ENCODE data around the gene PPP2R2C.

PPP2R2C gene

GRCh38 chr4:6342530-6343293 lies 129.7 kb downstream of the PPP2R2C start:
- Histone ChIP-seq H3K27me3 (ENCODE audit: insufficient read depth, poor library complexity, severe bottlenecking) (peaks cover 20% of the 10 kb centered on the region), H3K4me3 (replicated peaks; ENCODE audit: insufficient read depth, low read length) (no peak overlapping the region), H3K27ac (replicated peaks) (no peak overlapping the region)
- DNase-seq (ENCODE audit: low read depth in 1 of 2, low spot score in 1 of 2): no peak
- no peak for TF ChIP-seq CTCF (IDR thresholded peaks at IDR 0.05; ENCODE audit: insufficient read depth, low read length)
- no peak for TF ChIP-seq POLR2AphosphoS5 (IDR thresholded peaks at IDR 0.05; ENCODE audit: low read depth)

GRCh38 chr4:6341696-6342095 lies 130.7 kb downstream of the PPP2R2C start:
- DNase-seq (ENCODE audit: low read depth in 1 of 2, low spot score in 1 of 2): no peak
- Histone ChIP-seq H3K27me3 (ENCODE audit: insufficient read depth, poor library complexity, severe bottlenecking) (peaks cover 26% of the 10 kb centered on the region), H3K4me3 (replicated peaks; ENCODE audit: insufficient read depth, low read length) (no peak overlapping the region), H3K27ac (replicated peaks) (no peak overlapping the region)
- TF ChIP-seq SPI1 (IDR thresholded peaks at IDR 0.05; ENCODE audit: borderline replicate concordance, low read depth) (no peak), REST (IDR thresholded peaks at IDR 0.05; ENCODE audit: insufficient replicate concordance, low read depth) (no peak), POLR2AphosphoS5 (IDR thresholded peaks at IDR 0.05; ENCODE audit: low read depth) (no peak)

GRCh38 chr4:6340446-6341015 lies 131.9 kb downstream of the PPP2R2C start:
- Histone ChIP-seq H3K4me3 (replicated peaks; ENCODE audit: insufficient read depth, low read length) (no peak overlapping the region), H3K27ac (replicated peaks) (no peak overlapping the region), H3K27me3 (ENCODE audit: insufficient read depth, poor library complexity, severe bottlenecking) (peaks cover 26% of the 10 kb centered on the region)
- TF ChIP-seq POLR2AphosphoS5 (IDR thresholded peaks at IDR 0.05; ENCODE audit: low read depth) (no peak), CTCF (IDR thresholded peaks at IDR 0.05; ENCODE audit: insufficient read depth, low read length) (no peak), SPI1 (IDR thresholded peaks at IDR 0.05; ENCODE audit: borderline replicate concordance, low read depth) (no peak), GABPA (IDR thresholded peaks at IDR 0.05; ENCODE audit: low read depth) (no peak), REST (IDR thresholded peaks at IDR 0.05; ENCODE audit: insufficient replicate concordance, low read depth) (no peak)
- DNase-seq (ENCODE audit: low read depth in 1 of 2, low spot score in 1 of 2): no peak

GRCh38 chr4:6339818-6340445 lies 132.5 kb downstream of the PPP2R2C start:
- Histone ChIP-seq H3K27me3 (ENCODE audit: insufficient read depth, poor library complexity, severe bottlenecking) (peaks cover 26% of the 10 kb centered on the region), H3K27ac (replicated peaks) (no peak overlapping the region), H3K4me3 (replicated peaks; ENCODE audit: insufficient read depth, low read length) (no peak overlapping the region)
- no peak for DNase-seq (ENCODE audit: low read depth in 1 of 2, low spot score in 1 of 2)
- TF ChIP-seq SPI1 (IDR thresholded peaks at IDR 0.05; ENCODE audit: borderline replicate concordance, low read depth) (no peak), CTCF (IDR thresholded peaks at IDR 0.05; ENCODE audit: insufficient read depth, low read length) (no peak), GABPA (IDR thresholded peaks at IDR 0.05; ENCODE audit: low read depth) (no peak), REST (IDR thresholded peaks at IDR 0.05; ENCODE audit: insufficient replicate concordance, low read depth) (no peak), POLR2AphosphoS5 (IDR thresholded peaks at IDR 0.05; ENCODE audit: low read depth) (no peak)

Data from HL-60 (cell line).